22Rv1 (cell line): ENCODE data around the gene PDXK.

Experiments used
- H3K27ac ChIP-seq: fragments of 450-650 bp; 2 replicates; pipeline ENCODE4 v1.5.1; 2017
- ZFX ChIP-seq: fragments of 450-650 bp; IDR thresholded peaks from 2 replicates; pipeline ENCODE4 v1.6.1; 2017; ENCODE audit warnings: antibody characterized with exemption, borderline replicate concordance
- TF ChIP-seq, protein P1 (sequence below): fragments of 450-650 bp; IDR thresholded peaks from 2 replicates; pipeline ENCODE4 v1.5.1; 2017; ENCODE audit warnings: mild to moderate bottlenecking

PDXK gene

DNA sequence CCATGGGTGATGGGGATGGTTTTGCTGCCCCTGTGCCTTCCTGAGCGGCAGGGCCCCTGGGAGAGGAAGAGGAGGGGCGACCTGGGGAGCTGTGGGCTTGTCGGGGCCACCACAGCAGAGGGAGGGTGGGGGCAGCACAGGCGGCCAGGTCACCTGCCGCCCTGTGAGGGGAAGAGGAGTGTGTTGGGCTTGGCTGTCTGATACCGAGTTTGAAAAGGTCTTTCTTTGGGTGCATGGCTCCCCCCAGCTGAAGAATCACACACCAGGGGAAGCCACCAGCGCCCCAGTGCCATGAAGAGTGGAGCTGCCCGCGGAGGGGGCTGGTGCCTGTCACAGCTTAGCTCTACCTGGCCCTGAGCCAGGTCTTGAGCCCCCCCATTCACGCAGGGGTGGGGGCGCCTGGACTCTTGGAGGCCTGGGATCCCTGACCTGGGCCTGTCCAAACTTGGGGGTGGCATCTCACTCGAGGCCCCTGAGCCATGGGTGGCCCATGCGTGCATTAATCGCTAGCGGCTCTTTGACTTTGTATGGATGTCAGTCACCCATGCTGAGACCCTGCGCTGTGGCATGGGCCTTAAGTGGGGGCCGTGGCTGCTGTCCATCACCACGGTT, 30.8 kb downstream of the PDXK start:
- TF ChIP-seq, protein P1, sequence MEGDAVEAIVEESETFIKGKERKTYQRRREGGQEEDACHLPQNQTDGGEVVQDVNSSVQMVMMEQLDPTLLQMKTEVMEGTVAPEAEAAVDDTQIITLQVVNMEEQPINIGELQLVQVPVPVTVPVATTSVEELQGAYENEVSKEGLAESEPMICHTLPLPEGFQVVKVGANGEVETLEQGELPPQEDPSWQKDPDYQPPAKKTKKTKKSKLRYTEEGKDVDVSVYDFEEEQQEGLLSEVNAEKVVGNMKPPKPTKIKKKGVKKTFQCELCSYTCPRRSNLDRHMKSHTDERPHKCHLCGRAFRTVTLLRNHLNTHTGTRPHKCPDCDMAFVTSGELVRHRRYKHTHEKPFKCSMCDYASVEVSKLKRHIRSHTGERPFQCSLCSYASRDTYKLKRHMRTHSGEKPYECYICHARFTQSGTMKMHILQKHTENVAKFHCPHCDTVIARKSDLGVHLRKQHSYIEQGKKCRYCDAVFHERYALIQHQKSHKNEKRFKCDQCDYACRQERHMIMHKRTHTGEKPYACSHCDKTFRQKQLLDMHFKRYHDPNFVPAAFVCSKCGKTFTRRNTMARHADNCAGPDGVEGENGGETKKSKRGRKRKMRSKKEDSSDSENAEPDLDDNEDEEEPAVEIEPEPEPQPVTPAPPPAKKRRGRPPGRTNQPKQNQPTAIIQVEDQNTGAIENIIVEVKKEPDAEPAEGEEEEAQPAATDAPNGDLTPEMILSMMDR = no peak
- no peak for TF ChIP-seq ZFX
- no peak overlapping the region for H3K27ac ChIP-seq

DNA sequence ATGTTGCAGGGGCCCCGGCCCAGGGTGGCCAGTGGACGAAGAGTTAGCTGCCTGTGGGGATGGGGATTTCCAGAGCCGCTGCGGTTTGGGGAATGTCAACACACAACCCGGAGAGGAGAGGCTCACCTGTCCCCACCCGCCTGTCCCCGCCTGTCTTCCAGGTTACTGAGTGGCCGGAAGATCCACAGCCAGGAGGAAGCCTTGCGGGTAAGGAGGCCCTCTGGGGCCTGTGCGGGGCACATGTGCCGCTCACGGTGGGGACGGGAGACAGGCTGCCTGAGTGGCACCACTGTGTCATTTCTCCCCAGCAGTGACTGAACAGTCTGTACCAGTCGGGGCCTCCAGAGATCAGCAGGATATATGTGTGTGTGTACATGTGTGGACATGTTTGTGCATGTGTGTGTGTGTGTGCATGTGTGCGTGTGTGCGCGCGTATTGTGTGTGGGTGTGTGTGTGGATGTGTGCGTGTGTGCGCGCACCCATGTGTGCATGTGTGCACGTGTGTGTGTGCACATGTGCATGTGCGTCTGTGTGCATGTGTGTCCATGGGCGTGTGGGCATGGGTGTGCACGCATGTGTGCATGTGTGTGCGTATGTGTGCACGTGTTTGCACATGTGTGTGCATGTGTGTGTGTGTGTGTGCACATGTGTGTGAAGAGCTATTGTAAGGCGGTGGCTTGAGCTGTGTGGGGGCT, 31.6 kb downstream of the PDXK start:
- TF ChIP-seq ZFX = no peak
- TF ChIP-seq, protein P1 = no peak
- no peak overlapping the region for H3K27ac ChIP-seq

DNA sequence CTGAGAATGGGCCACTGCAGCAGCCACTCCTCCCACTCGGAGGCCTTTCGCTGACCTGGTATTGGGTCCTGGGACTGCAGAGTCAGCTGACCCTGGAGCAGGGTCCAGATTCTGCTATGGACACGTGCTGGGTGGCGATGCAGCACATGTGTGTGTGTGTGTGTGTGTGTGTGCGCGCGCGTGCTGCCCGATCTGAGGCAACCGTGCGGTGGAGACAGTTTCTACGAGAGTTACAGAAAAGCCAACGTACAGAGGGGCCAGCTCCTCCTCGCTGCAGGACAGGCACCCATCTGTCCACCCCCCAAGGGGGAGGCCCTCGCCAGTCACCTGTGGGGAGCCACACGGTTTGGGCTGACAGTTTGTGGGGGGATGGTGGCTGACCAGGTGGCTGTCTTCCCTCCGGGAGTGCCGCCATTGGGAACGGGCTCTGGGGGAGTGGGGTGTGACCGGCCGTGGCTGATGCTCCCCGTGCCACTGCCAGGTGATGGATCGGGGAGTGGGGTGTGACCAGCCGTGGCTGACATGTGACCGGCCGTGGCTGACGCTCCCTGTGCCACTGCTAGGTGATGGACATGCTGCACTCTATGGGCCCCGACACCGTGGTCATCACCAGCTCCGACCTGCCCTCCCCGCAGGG, 33.1 kb downstream of the PDXK start:
- TF ChIP-seq, protein P1 = no peak
- TF ChIP-seq ZFX = no peak
- H3K27ac ChIP-seq = no peak overlapping the region

DNA sequence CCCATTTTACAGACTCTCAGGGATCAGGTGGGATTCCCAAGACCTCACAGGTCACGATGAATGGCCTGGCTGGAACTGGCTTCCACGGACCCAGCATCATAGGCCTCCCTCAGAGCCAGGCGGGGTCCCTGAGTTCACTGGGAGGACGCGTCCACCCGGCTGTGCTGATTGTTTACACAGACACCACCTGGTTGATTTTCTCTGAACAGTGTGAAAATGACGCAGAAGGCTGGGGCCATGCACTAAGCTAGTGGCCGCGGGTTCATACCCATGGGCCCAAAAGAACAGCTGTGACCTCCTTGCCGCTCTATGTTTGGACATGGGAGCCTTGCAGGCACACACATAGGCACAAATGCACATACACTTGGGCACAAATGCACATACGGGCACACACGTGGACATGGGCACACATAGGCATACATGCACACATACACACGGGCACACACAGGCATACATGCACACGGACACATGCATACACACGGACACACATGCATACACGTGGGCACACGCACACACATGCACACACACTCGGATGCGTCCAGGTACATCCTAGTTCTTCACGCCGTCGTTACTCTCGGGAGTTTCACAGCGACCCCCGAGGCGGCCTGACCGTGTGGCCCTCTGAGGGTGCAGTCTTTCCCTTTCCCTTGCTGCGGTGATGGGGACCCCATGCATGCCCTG, 34.0 kb downstream of the PDXK start:
- no peak for TF ChIP-seq ZFX
- TF ChIP-seq, protein P1 = no peak
- no peak overlapping the region for H3K27ac ChIP-seq

DNA sequence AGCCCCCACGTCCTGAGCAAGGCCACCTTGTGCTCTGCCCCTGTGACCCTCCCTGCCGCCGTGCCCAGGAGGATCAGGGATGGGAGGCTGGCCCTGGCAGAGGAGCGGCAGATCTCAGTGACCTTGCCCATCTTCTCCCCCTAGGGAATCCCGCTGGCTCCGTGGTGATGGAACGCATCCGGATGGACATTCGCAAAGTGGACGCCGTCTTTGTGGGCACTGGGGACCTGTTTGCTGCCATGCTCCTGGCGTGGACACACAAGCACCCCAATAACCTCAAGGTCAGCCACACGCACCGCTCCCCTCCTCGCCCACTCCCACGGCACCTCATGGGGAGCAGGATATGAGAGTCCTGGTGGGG, 34.5 kb downstream of the PDXK start:
- no peak overlapping the region for H3K27ac ChIP-seq
- TF ChIP-seq, protein P1 = no peak
- TF ChIP-seq ZFX = no peak

DNA sequence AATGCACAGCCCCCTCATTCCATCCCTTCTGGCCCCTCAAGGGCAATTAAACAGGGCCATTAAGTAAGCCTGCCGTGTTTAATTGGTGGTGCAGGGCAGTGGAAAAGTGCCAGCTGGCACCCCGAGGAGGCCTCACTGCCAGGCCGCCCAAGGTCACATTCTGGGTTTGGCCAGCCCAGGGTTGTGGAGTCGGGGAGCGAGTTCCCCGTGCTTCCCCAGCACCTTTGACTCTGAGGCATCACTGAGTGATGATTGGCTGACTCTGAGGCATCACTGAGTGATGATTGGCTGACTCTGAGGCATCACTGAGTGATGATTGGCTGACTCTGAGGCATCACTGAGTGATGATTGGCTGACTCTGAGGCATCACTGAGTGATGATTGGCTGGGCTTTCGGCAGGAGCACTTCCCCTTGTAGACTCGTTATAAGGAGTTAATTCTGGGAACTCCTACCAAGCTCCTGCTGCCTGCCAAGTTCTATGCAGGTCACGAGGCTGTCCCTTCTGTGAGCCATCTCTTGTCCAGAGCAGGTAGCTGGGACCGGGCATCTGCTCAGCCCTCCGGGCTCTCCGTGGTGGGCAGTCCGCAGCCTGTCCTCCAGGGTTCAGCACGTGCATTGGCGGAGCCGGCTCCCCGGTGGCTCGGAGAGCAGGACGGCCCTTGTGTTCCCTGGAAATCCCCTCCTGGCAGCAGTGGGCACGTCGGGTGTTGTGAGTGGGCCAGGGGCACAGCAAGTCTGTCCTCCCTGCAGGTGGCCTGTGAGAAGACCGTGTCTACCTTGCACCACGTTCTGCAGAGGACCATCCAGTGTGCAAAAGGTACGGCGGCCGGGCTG, 36.2 kb downstream of the PDXK start:
- TF ChIP-seq, protein P1 = no peak
- TF ChIP-seq ZFX = no peak
- H3K27ac ChIP-seq = no peak overlapping the region
